ENCODE results near the gene DCHS2.

DNA sequence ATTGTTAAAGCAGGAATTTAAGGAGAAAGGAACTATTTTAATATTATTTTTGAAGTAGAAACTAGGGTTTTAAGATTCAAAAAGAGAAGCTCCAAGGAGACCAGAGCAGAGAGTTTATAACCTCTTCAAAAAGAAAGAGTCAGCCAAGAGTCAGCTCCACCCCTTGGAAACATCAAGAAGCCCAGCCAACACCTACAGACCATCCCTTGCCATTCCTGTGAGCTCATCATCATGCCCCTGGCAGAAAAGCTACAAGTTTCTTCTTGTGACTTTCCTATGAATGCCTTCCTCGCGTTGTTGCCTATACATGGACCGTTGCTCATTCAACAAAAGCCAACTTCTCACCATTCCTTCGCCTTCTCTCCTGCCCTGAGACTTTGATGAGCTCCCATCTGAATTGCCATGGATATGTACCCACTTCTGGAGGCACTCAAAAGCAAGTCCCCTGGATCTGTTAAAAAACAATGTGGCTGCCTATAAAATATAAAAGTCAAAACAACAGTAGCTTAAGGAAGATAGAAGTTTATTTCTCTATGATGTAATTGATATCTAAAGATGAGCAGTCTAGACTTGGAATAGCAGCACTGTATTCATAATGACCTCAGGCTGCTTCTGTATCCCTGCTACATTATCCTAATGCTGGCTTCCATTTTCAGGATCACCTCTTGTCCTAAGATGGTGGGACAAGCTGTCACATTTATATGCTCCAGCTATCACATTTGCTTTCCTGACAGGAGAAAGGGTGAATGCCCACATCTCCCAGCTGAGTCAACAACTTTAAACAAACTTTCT lies 38.3 kb upstream of the DCHS2 start:
- TF ChIP-seq, protein P1, sequence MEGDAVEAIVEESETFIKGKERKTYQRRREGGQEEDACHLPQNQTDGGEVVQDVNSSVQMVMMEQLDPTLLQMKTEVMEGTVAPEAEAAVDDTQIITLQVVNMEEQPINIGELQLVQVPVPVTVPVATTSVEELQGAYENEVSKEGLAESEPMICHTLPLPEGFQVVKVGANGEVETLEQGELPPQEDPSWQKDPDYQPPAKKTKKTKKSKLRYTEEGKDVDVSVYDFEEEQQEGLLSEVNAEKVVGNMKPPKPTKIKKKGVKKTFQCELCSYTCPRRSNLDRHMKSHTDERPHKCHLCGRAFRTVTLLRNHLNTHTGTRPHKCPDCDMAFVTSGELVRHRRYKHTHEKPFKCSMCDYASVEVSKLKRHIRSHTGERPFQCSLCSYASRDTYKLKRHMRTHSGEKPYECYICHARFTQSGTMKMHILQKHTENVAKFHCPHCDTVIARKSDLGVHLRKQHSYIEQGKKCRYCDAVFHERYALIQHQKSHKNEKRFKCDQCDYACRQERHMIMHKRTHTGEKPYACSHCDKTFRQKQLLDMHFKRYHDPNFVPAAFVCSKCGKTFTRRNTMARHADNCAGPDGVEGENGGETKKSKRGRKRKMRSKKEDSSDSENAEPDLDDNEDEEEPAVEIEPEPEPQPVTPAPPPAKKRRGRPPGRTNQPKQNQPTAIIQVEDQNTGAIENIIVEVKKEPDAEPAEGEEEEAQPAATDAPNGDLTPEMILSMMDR (IDR thresholded peaks at IDR 0.05; ENCODE audit: borderline replicate concordance, extremely low read depth, low read length, poor library complexity, severe bottlenecking): no peak
- TF ChIP-seq EZH2 (IDR thresholded peaks at IDR 0.05; ENCODE audit: borderline replicate concordance, low read depth, low read length, severe bottlenecking): no peak
